Measurements from ENCODE around the gene OBI1.

OBI1 gene

GRCh38 chr13:78603240-78603957 is 55.6 kb downstream of the OBI1 start, which contains the start of gene POU4F1:
Gene POU4F1 (minus strand): TSS chr13:78603552. CDS start chr13:78603326, 226 bp downstream.
- H3K9me3 Mint-ChIP-seq = no peaks in the 10 kb centered on the region

GRCh38 chr13:78602561-78603239 is 56.3 kb downstream of the OBI1 start:
- H3K36me3 Mint-ChIP-seq (ENCODE audit: low read depth) = peaks cover 6% of the 10 kb centered on the region
- peaks cover 27% of the 10 kb centered on the region for H3K4me1 Mint-ChIP-seq (ENCODE audit: low read depth)
- H3K27me3 Mint-ChIP-seq (ENCODE audit: low read depth) = peaks cover 88% of the 10 kb centered on the region
- H3K27ac Mint-ChIP-seq = peak overlapping the region; percentile 85
- no peak for DNase-seq (ENCODE audit: low spot score)
- H3K9me3 Mint-ChIP-seq = no peaks in the 10 kb centered on the region
- H3K4me3 Mint-ChIP-seq = peak overlapping the region; percentile 86

More at GRCh38 chr13:78603240-78603957, 55.6 kb downstream of the OBI1 start, which contains the start of gene POU4F1:
- H3K4me3 Mint-ChIP-seq = peak within 1 kb of the TSS; percentile 86
- peaks cover 6% of the 10 kb centered on the region for H3K36me3 Mint-ChIP-seq (ENCODE audit: low read depth)
- peaks cover 90% of the 10 kb centered on the region for H3K27me3 Mint-ChIP-seq (ENCODE audit: low read depth)
- DNase-seq (ENCODE audit: low spot score) = peak; percentile 67
- H3K27ac Mint-ChIP-seq = peak within 1 kb of the TSS; percentile 85
- H3K4me1 Mint-ChIP-seq (ENCODE audit: low read depth) = peaks cover 29% of the 10 kb centered on the region

- Mint-ChIP-seq H3K27ac (peak overlapping the region; percentile 85), H3K4me1 (ENCODE audit: low read depth) (peaks cover 25% of the 10 kb centered on the region), H3K9me3 (no peaks in the 10 kb centered on the region), H3K36me3 (ENCODE audit: low read depth) (peaks cover 6% of the 10 kb centered on the region), H3K27me3 (ENCODE audit: low read depth) (peaks cover 88% of the 10 kb centered on the region), H3K4me3 (peak overlapping the region; percentile 86)
- DNase-seq (ENCODE audit: low spot score) = no peak
These were observed 56.9 kb downstream of the OBI1 start for GRCh38 chr13:78601874-78602560.

GRCh38 chr13:78601124-78601873 is 57.7 kb downstream of the OBI1 start:
- Mint-ChIP-seq H3K4me3 (peak overlapping the region; percentile 49), H3K27ac (peak overlapping the region; percentile 66), H3K27me3 (ENCODE audit: low read depth) (peaks cover 87% of the 10 kb centered on the region), H3K9me3 (no peaks in the 10 kb centered on the region), H3K36me3 (ENCODE audit: low read depth) (peaks cover 6% of the 10 kb centered on the region), H3K4me1 (ENCODE audit: low read depth) (peaks cover 26% of the 10 kb centered on the region)
- DNase-seq (ENCODE audit: low spot score) = no peak

- peak overlapping the region; percentile 66 for H3K27ac Mint-ChIP-seq
- DNase-seq (ENCODE audit: low spot score) = no peak
- peak overlapping the region; percentile 26 for H3K4me3 Mint-ChIP-seq
- H3K27me3 Mint-ChIP-seq (ENCODE audit: low read depth) = peaks cover 83% of the 10 kb centered on the region
- H3K9me3 Mint-ChIP-seq = no peaks in the 10 kb centered on the region
- H3K36me3 Mint-ChIP-seq (ENCODE audit: low read depth) = peaks cover 6% of the 10 kb centered on the region
- peaks cover 26% of the 10 kb centered on the region for H3K4me1 Mint-ChIP-seq (ENCODE audit: low read depth)
These were observed 58.6 kb downstream of the OBI1 start for GRCh38 chr13:78600280-78600883.

- no peaks in the 10 kb centered on the region for H3K9me3 Mint-ChIP-seq
- peaks cover 25% of the 10 kb centered on the region for H3K4me1 Mint-ChIP-seq (ENCODE audit: low read depth)
- peaks cover 6% of the 10 kb centered on the region for H3K36me3 Mint-ChIP-seq (ENCODE audit: low read depth)
- H3K4me3 Mint-ChIP-seq = no peak overlapping the region
- H3K27me3 Mint-ChIP-seq (ENCODE audit: low read depth) = peaks cover 83% of the 10 kb centered on the region
- DNase-seq (ENCODE audit: low spot score) = no peak
- H3K27ac Mint-ChIP-seq = no peak overlapping the region
These were observed 59.2 kb downstream of the OBI1 start for GRCh38 chr13:78599645-78600279.

- DNase-seq (ENCODE audit: low spot score) = no peak
- Mint-ChIP-seq H3K4me1 (ENCODE audit: low read depth) (peaks cover 21% of the 10 kb centered on the region), H3K4me3 (no peak overlapping the region), H3K27me3 (ENCODE audit: low read depth) (peaks cover 83% of the 10 kb centered on the region), H3K9me3 (no peaks in the 10 kb centered on the region), H3K36me3 (ENCODE audit: low read depth) (peaks cover 6% of the 10 kb centered on the region), H3K27ac (peak overlapping the region; percentile 1)
These were observed 59.9 kb downstream of the OBI1 start for GRCh38 chr13:78598966-78599644.

- DNase-seq (ENCODE audit: low spot score) = no peak
- peaks cover 82% of the 10 kb centered on the region for H3K27me3 Mint-ChIP-seq (ENCODE audit: low read depth)
- no peaks in the 10 kb centered on the region for H3K9me3 Mint-ChIP-seq
- H3K4me3 Mint-ChIP-seq = no peak overlapping the region
- H3K27ac Mint-ChIP-seq = no peak overlapping the region
- H3K36me3 Mint-ChIP-seq (ENCODE audit: low read depth) = peaks cover 6% of the 10 kb centered on the region
- H3K4me1 Mint-ChIP-seq (ENCODE audit: low read depth) = peaks cover 18% of the 10 kb centered on the region
These were observed 60.7 kb downstream of the OBI1 start for GRCh38 chr13:78598116-78598781.

GRCh38 chr13:78597602-78597932 is 61.4 kb downstream of the OBI1 start:
- Mint-ChIP-seq H3K27ac (no peak overlapping the region), H3K9me3 (no peaks in the 10 kb centered on the region), H3K36me3 (ENCODE audit: low read depth) (peaks cover 4% of the 10 kb centered on the region), H3K4me3 (no peak overlapping the region), H3K27me3 (ENCODE audit: low read depth) (peaks cover 85% of the 10 kb centered on the region), H3K4me1 (ENCODE audit: low read depth) (peaks cover 15% of the 10 kb centered on the region)
- no peak for DNase-seq (ENCODE audit: low spot score)

GRCh38 chr13:78596736-78597601 is 62.0 kb downstream of the OBI1 start:
- peaks cover 1% of the 10 kb centered on the region for H3K36me3 Mint-ChIP-seq (ENCODE audit: low read depth)
- H3K27ac Mint-ChIP-seq = no peak overlapping the region
- no peak for DNase-seq (ENCODE audit: low spot score)
- peaks cover 86% of the 10 kb centered on the region for H3K27me3 Mint-ChIP-seq (ENCODE audit: low read depth)
- H3K4me1 Mint-ChIP-seq (ENCODE audit: low read depth) = peaks cover 12% of the 10 kb centered on the region
- H3K4me3 Mint-ChIP-seq = no peak overlapping the region
- no peaks in the 10 kb centered on the region for H3K9me3 Mint-ChIP-seq

- H3K9me3 Mint-ChIP-seq = no peaks in the 10 kb centered on the region
- H3K4me1 Mint-ChIP-seq (ENCODE audit: low read depth) = peaks cover 11% of the 10 kb centered on the region
- no peak overlapping the region for H3K27ac Mint-ChIP-seq
- peaks cover 88% of the 10 kb centered on the region for H3K27me3 Mint-ChIP-seq (ENCODE audit: low read depth)
- no peak for DNase-seq (ENCODE audit: low spot score)
- no peak overlapping the region for H3K4me3 Mint-ChIP-seq
- H3K36me3 Mint-ChIP-seq (ENCODE audit: low read depth) = peaks cover 1% of the 10 kb centered on the region
These were observed 62.6 kb downstream of the OBI1 start for GRCh38 chr13:78596399-78596735.
